ENCODE data around the gene TAOK2.

DNA sequence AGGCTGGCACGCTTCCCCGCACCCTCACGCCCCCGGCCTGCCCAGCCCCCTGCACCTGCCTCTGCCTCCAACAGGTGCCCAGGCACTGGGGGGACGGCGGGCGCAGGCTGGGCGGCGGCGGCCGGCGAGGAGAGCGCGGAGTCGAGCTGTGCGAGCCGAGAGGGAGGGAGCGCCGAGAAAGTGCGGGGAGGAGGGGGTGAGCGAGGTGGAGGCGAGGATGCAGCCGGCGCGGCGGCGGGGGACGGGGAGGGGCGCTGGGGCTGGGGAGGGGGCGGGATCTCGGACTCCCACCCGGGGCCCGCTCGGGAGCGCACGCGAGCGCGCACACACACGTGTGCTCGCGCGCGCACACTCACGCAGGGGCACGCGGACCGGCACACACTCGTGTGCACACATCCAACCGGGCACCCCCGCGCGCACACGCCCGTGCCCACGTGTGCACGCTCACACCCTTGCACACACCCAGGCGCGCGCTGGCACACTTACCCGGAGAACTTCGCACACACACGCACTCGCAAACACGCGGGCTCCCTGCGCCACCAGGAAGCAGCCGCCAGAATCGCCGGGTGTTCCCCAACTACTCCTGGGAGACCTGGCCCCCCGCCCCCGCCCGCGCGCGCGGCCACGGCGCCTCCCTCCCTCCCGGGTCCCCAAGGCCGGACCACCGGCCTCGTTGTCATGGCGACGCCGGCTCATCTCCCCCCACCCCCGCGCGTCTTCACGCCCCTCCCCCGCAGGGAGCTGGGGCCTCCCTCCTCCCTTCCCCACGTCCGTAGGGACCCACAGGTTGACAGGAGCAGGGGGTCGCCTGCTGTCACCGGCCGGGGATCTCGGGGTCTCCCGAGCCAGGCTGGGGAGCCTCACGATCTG lies 37.4 kb downstream of the TAOK2 start, which contains the start of gene DOC2A:
- TF ChIP-seq POLR2A (IDR thresholded peaks at IDR 0.05), result no peak
- TF ChIP-seq, protein P1, sequence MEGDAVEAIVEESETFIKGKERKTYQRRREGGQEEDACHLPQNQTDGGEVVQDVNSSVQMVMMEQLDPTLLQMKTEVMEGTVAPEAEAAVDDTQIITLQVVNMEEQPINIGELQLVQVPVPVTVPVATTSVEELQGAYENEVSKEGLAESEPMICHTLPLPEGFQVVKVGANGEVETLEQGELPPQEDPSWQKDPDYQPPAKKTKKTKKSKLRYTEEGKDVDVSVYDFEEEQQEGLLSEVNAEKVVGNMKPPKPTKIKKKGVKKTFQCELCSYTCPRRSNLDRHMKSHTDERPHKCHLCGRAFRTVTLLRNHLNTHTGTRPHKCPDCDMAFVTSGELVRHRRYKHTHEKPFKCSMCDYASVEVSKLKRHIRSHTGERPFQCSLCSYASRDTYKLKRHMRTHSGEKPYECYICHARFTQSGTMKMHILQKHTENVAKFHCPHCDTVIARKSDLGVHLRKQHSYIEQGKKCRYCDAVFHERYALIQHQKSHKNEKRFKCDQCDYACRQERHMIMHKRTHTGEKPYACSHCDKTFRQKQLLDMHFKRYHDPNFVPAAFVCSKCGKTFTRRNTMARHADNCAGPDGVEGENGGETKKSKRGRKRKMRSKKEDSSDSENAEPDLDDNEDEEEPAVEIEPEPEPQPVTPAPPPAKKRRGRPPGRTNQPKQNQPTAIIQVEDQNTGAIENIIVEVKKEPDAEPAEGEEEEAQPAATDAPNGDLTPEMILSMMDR (IDR thresholded peaks at IDR 0.05), result no peak
